ENCODE measurements around the gene STRIT1. TPM values are rescaled to one million over a fixed set of nuclear protein-coding genes. Genes with fewer than 3 reads are reported as not detected.
"Not testable (repeated sequence)": the region's sequence is repeated elsewhere in the genome, so short reads cannot be mapped to it uniquely, and the experiment has no call there.

The STRIT1 gene
- total and polyA plus RNA-seq, 2 donors: 1.4 TPM; not detected in 1

- no peak for DNase-seq (ENCODE audit: extremely low spot score)
- Histone ChIP-seq H3K36me3 (ENCODE audit: insufficient read depth) (peaks cover 1% of the 10 kb centered on the region), H3K27ac (ENCODE audit: low read depth) (no peak overlapping the region), H3K4me3 (ENCODE audit: low read depth, low read length) (no peak overlapping the region), H3K4me1 (ENCODE audit: insufficient read depth) (no peaks in the 10 kb centered on the region)
- WGBS: 70% methylated on average over 2 of the region's 2 CpGs
These were observed 9.4 kb upstream of the STRIT1 start for GRCh38 chr3:155302891-155303290.

GRCh38 chr3:155302481-155302880 is 9.0 kb upstream of the STRIT1 start:
- Histone ChIP-seq H3K4me1 (ENCODE audit: insufficient read depth) (no peaks in the 10 kb centered on the region), H3K27ac (ENCODE audit: low read depth) (no peak overlapping the region), H3K4me3 (ENCODE audit: low read depth, low read length) (no peak overlapping the region), H3K36me3 (ENCODE audit: insufficient read depth) (peaks cover 1% of the 10 kb centered on the region)
- DNase-seq (ENCODE audit: extremely low spot score): no peak
- 69% methylated on average over 2 of the region's 2 CpGs for WGBS

DNA sequence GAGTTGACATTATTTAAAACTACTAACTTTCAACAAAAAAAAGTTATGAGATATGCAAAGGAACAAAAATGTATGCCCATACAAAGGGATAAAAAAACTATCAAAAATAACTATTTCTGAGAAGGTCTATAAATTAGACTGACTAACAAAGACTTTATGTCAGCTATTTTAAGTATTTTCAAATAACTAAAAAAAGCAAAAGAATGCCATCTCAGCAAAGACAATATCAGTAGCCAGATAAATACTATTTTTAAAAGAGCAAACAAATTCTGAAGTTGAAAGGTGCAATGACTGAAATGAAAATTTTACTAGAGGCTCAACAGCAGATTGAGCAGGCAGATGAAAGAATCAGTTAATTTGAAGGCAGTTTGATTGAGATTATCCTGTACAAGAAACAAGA is 3.6 kb upstream of the STRIT1 start:
- Histone ChIP-seq H3K4me1 (ENCODE audit: insufficient read depth) (no peaks in the 10 kb centered on the region), H3K27ac (ENCODE audit: low read depth) (no peak overlapping the region), H3K36me3 (ENCODE audit: insufficient read depth) (peaks cover 1% of the 10 kb centered on the region), H3K4me3 (ENCODE audit: low read depth, low read length) (no peak overlapping the region)
- no peak for DNase-seq (ENCODE audit: extremely low spot score)

DNA sequence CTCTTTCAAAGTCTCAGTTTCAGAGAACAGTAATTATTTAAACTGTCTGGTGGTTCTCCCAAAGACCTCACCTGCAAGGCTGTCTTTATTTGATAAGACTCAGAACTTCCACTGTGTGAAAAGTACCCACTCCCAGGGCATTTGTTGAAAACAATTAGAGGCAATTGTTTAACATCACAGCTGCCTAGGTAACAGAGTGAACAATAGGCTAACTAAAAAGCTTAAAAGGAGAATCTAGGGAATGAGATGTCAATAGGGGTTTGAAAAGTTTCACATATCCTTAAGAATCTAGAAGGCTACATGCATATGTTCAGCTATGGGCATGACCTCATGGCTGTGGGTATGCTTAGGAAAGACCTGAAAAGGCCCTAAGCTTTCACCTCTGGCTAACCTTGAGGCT is 2.9 kb upstream of the STRIT1 start:
- no peak for DNase-seq (ENCODE audit: extremely low spot score)
- Histone ChIP-seq H3K36me3 (ENCODE audit: insufficient read depth) (no peaks in the 10 kb centered on the region), H3K4me3 (ENCODE audit: low read depth, low read length) (no peak overlapping the region)

DNA sequence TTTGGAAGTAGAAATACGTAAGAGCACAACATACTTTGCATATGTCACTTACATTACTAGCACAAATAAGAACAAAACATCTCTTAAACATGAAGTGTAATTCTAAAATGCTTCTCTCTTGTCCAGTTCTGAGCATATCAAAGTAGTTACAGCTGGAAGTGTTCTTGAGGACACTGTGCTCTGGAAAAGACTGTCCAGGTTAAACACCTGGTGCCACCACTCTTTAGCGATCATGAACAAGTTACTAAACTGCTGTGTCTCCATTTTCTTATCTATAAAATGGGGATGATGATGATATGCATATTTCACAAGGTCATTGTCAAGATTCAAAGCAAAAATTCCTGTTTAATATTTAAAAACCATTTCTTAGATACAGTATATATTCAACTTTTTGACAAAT is 790 bp downstream of the STRIT1 start:
- WGBS: 93% methylated on average over 2 of the region's 2 CpGs
- Histone ChIP-seq H3K4me1 (ENCODE audit: insufficient read depth) (no peaks in the 10 kb centered on the region), H3K4me3 (ENCODE audit: low read depth, low read length) (no peak overlapping the region), H3K36me3 (ENCODE audit: insufficient read depth) (no peaks in the 10 kb centered on the region), H3K27ac (ENCODE audit: low read depth) (no peak overlapping the region)
- no peak for DNase-seq (ENCODE audit: extremely low spot score)

More for the DNA sequence above, 2.9 kb upstream of the STRIT1 start:
- Histone ChIP-seq H3K27ac (ENCODE audit: low read depth) (no peak overlapping the region), H3K4me1 (ENCODE audit: insufficient read depth) (no peaks in the 10 kb centered on the region)

- 67% methylated on average over 1 of the region's 1 CpG for WGBS
- Histone ChIP-seq H3K4me1 (ENCODE audit: insufficient read depth) (no peaks in the 10 kb centered on the region), H3K27ac (ENCODE audit: low read depth) (no peak overlapping the region), H3K36me3 (ENCODE audit: insufficient read depth) (no peaks in the 10 kb centered on the region), H3K4me3 (ENCODE audit: low read depth, low read length) (no peak overlapping the region)
- DNase-seq (ENCODE audit: extremely low spot score): no peak
These were observed 1.4 kb downstream of the STRIT1 start for GRCh38 chr3:155292133-155292532.

- no peak overlapping the region for H3K4me3 ChIP-seq (ENCODE audit: low read depth, low read length)
- H3K36me3 ChIP-seq (ENCODE audit: insufficient read depth): no peaks in the 10 kb centered on the region
- no peak for DNase-seq (ENCODE audit: extremely low spot score)
- no peak overlapping the region for H3K27ac ChIP-seq (ENCODE audit: low read depth)
- H3K4me1 ChIP-seq (ENCODE audit: insufficient read depth): no peaks in the 10 kb centered on the region
- 84% methylated on average over 2 of the region's 2 CpGs for WGBS
These were observed 6.7 kb downstream of the STRIT1 start for GRCh38 chr3:155286736-155287135.

DNA sequence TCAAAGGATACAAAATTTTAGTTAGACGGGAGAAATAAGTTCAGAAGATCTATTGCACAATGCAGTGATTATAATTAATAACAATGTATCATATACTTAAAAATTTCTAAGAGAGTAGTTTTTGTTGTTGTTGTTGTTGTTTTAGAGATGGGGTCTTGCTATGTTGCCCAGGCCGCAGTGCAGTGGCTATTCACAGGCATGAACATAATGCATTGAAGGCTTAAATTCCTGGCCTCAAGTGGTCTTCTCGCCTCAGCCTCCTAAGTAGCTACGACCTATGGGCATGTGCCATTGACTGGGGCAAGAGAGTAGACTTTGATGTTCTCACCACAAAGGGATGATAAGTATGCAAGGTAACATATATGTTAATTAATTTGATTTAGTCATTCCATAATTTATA is 7.5 kb downstream of the STRIT1 start:
- no peak for DNase-seq (ENCODE audit: extremely low spot score)
- Histone ChIP-seq H3K27ac (ENCODE audit: low read depth) (no peak overlapping the region), H3K36me3 (ENCODE audit: insufficient read depth) (no peaks in the 10 kb centered on the region), H3K4me3 (ENCODE audit: low read depth, low read length) (no peak overlapping the region), H3K4me1 (ENCODE audit: insufficient read depth) (no peaks in the 10 kb centered on the region)
- 97% methylated on average over 4 of the region's 4 CpGs for WGBS

- WGBS: 87% methylated on average over 8 of the region's 8 CpGs
- DNase-seq (ENCODE audit: extremely low spot score): no peak
- Histone ChIP-seq H3K4me3 (ENCODE audit: low read depth, low read length) (no peak overlapping the region), H3K27ac (ENCODE audit: low read depth) (no peak overlapping the region), H3K36me3 (ENCODE audit: insufficient read depth) (no peaks in the 10 kb centered on the region), H3K4me1 (ENCODE audit: insufficient read depth) (no peaks in the 10 kb centered on the region)
These were observed 10.1 kb downstream of the STRIT1 start for GRCh38 chr3:155283092-155284056.

- no peaks in the 10 kb centered on the region for H3K4me1 ChIP-seq (ENCODE audit: insufficient read depth)
- H3K36me3 ChIP-seq (ENCODE audit: insufficient read depth): no peaks in the 10 kb centered on the region
- no peak for DNase-seq (ENCODE audit: extremely low spot score)
- H3K4me3 ChIP-seq (ENCODE audit: low read depth, low read length): no peak overlapping the region
- no peak overlapping the region for H3K27ac ChIP-seq (ENCODE audit: low read depth)
- WGBS: 89% methylated on average over 6 of the region's 6 CpGs
These were observed 10.9 kb downstream of the STRIT1 start for GRCh38 chr3:155282385-155283091.

DNA sequence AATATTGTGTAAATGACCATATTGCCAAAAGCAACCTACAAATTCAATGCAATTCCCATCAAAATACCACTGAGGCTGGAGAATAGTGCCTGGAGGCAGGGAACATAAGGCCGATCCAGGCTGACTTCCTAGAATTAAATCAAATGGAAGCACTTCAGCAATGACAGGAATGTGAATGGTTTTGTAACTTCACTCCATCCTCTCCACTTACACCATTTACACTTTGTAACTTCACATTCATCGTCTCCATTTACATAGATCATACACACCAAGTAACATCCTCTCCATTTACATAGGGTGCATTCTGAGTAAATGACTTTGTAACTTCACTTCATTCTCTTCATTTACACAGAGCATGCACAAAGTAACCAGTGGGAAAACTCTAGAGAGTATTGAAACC is 11.6 kb downstream of the STRIT1 start:
- DNase-seq (ENCODE audit: extremely low spot score): no peak
- Histone ChIP-seq H3K36me3 (ENCODE audit: insufficient read depth) (no peaks in the 10 kb centered on the region), H3K4me3 (ENCODE audit: low read depth, low read length) (no peak overlapping the region), H3K4me1 (ENCODE audit: insufficient read depth) (no peaks in the 10 kb centered on the region), H3K27ac (ENCODE audit: low read depth) (no peak overlapping the region)
- WGBS: 96% methylated on average over 2 of the region's 2 CpGs

GRCh38 chr3:155276089-155276488 is 17.4 kb downstream of the STRIT1 start:
- H3K4me1 ChIP-seq (ENCODE audit: insufficient read depth); DNase-seq (ENCODE audit: extremely low spot score); H3K36me3 ChIP-seq (ENCODE audit: insufficient read depth); H3K27ac ChIP-seq (ENCODE audit: low read depth); H3K4me3 ChIP-seq (ENCODE audit: low read depth, low read length): not testable (repeated sequence)
- 94% methylated on average over 6 of the region's 6 CpGs for WGBS

- H3K4me3 ChIP-seq (ENCODE audit: low read depth, low read length); H3K4me1 ChIP-seq (ENCODE audit: insufficient read depth); H3K36me3 ChIP-seq (ENCODE audit: insufficient read depth); DNase-seq (ENCODE audit: extremely low spot score); H3K27ac ChIP-seq (ENCODE audit: low read depth): not testable (repeated sequence)
- WGBS: 84% methylated on average over 6 of the region's 6 CpGs
These were observed 18.2 kb downstream of the STRIT1 start for GRCh38 chr3:155275159-155275754.

DNA sequence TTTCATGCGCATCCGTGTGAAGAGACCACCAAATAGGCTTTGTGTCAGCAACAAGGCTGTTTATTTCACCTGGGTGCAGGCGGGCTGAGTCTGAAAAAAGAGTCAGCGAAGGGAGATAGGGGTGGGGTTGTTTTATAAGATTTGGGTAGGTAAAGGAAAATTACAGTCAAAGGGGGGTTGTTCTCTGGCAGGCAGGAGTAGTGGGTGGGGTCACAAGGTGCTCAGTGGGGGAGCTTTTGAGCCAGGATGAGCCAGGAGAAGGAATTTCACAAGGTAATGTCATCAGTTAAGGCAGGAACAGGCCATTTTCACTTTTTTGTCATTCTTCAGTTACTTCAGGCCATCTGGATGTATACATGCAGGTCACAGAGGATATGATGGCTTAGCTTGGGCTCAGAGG is 19.0 kb downstream of the STRIT1 start:
- not testable (repeated sequence) for H3K27ac ChIP-seq (ENCODE audit: low read depth)

More for the DNA sequence above, 19.0 kb downstream of the STRIT1 start:
- H3K4me3 ChIP-seq (ENCODE audit: low read depth, low read length); DNase-seq (ENCODE audit: extremely low spot score); H3K4me1 ChIP-seq (ENCODE audit: insufficient read depth); H3K36me3 ChIP-seq (ENCODE audit: insufficient read depth): not testable (repeated sequence)
- WGBS: 93% methylated on average over 4 of the region's 4 CpGs
